Measurements from ENCODE around the gene GLUD2. TPM values are rescaled to one million over a fixed set of nuclear protein-coding genes. Genes with fewer than 3 reads are reported as not detected.

GLUD2 gene
- total and polyA plus RNA-seq, 9 donors: 0.22 to 1.4 (median 0.60) TPM

GRCh38 chrX:121030083-121030482 lies 17.3 kb upstream of the GLUD2 start:
- no peaks in the 10 kb centered on the region for H3K27me3 ChIP-seq
- no peaks in the 10 kb centered on the region for H3K9me3 ChIP-seq
- H3K36me3 ChIP-seq: no peaks in the 10 kb centered on the region
- H3K27ac ChIP-seq: no peak overlapping the region
- DNase-seq: no peak
- 78 to 85% (median 84%) methylated on average over 4 of the region's 4 CpGs for WGBS, 3 donors
- intact Hi-C loops (cut with DNase I): no loop called here
- no peaks in the 10 kb centered on the region for H3K4me1 ChIP-seq (ENCODE audit: insufficient read depth)
- TF ChIP-seq POLR2A (IDR thresholded peaks at IDR 0.05): no peak
- no peak for TF ChIP-seq EP300 (IDR thresholded peaks at IDR 0.05)
- no peak for TF ChIP-seq CTCF (IDR thresholded peaks at IDR 0.05)
- H3K4me3 ChIP-seq: no peak overlapping the region

GRCh38 chrX:121032531-121032930 lies 14.9 kb upstream of the GLUD2 start:
- 33 to 47% (median 46%) methylated on average over 2 of the region's 2 CpGs for WGBS, 3 donors

GRCh38 chrX:121036137-121036536 lies 11.3 kb upstream of the GLUD2 start:
- Histone ChIP-seq H3K9me3 (no peaks in the 10 kb centered on the region), H3K27me3 (no peaks in the 10 kb centered on the region), H3K36me3 (no peaks in the 10 kb centered on the region), H3K4me1 (ENCODE audit: insufficient read depth) (no peaks in the 10 kb centered on the region), H3K4me3 (no peak overlapping the region), H3K27ac (no peak overlapping the region)
- intact Hi-C loops (cut with DNase I): no loop called here
- WGBS, 3 donors: 18 to 38% (median 27%) methylated on average over 3 of the region's 3 CpGs
- no peak for TF ChIP-seq CTCF (IDR thresholded peaks at IDR 0.05)
- TF ChIP-seq EP300 (IDR thresholded peaks at IDR 0.05): no peak
- no peak for TF ChIP-seq POLR2A (IDR thresholded peaks at IDR 0.05)
- DNase-seq: no peak

More at GRCh38 chrX:121032531-121032930, 14.9 kb upstream of the GLUD2 start:
- Histone ChIP-seq H3K4me1 (ENCODE audit: insufficient read depth) (no peaks in the 10 kb centered on the region), H3K36me3 (no peaks in the 10 kb centered on the region), H3K27me3 (no peaks in the 10 kb centered on the region), H3K4me3 (no peak overlapping the region), H3K27ac (no peak overlapping the region), H3K9me3 (no peaks in the 10 kb centered on the region)
- no peak for DNase-seq
- intact Hi-C loops (cut with DNase I): no loop called here
- TF ChIP-seq CTCF (IDR thresholded peaks at IDR 0.05) (no peak), POLR2A (IDR thresholded peaks at IDR 0.05) (no peak), EP300 (IDR thresholded peaks at IDR 0.05) (no peak)

- no peaks in the 10 kb centered on the region for H3K27me3 ChIP-seq
- no peaks in the 10 kb centered on the region for H3K4me1 ChIP-seq (ENCODE audit: insufficient read depth)
- no peak overlapping the region for H3K4me3 ChIP-seq
- no peak for DNase-seq
- intact Hi-C loops (cut with DNase I): no loop called here
- H3K9me3 ChIP-seq: no peaks in the 10 kb centered on the region
- H3K36me3 ChIP-seq: no peaks in the 10 kb centered on the region
- no peak overlapping the region for H3K27ac ChIP-seq
- 44 to 56% (median 46%) methylated on average over 4 of the region's 4 CpGs for WGBS, 3 donors
- no peak for TF ChIP-seq EP300 (IDR thresholded peaks at IDR 0.05)
These were observed 10.5 kb upstream of the GLUD2 start for GRCh38 chrX:121036951-121037350.

DNA sequence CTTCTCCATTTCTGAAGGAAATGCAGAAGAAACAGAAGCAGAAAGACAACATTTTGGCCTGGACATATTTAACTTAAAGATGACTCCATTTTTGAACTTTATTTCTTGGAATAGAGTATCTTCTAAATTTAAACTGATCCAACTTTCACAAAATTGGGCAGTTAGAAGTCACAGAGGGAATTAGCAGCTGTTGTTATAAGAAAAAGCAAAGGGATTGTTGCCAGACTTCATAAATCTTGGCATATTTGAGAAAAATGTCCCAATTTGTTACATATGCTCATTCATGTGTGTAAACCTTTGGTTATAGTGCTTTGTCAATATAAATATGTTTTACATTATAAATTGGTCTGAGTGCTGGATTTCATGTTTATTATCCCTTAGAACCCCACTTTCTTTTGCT lies 3.4 kb downstream of the GLUD2 start:
- Histone ChIP-seq H3K9me3 (no peaks in the 10 kb centered on the region), H3K27me3 (no peaks in the 10 kb centered on the region), H3K4me3 (no peak overlapping the region), H3K27ac (no peak overlapping the region), H3K36me3 (no peaks in the 10 kb centered on the region), H3K4me1 (ENCODE audit: insufficient read depth) (no peaks in the 10 kb centered on the region)
- no peak for DNase-seq
- intact Hi-C loops (cut with DNase I): no loop called here
- TF ChIP-seq POLR2A (IDR thresholded peaks at IDR 0.05): no peak

DNA sequence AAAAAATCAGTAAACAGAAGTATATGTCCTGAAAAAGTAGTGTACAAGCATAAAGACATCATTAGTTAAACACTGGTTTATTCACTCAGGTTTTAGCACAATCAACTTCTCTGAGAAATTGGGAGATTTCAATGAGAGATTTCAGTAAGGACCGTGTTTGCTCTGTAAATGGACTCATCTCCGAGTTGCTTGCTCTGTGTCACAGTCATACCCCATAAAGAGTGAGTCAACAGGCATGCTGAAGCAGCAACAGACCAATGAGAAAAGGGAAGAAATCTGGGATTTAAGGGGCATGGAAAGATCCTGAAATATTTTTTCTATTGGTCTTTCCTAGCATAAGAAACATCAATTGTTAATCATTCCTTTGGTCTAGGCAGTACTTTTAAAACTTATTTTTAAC lies 4.7 kb downstream of the GLUD2 start:
- TF ChIP-seq POLR2A (IDR thresholded peaks at IDR 0.05): no peak
- no peak for TF ChIP-seq CTCF (IDR thresholded peaks at IDR 0.05)
- TF ChIP-seq EP300 (IDR thresholded peaks at IDR 0.05): no peak
- intact Hi-C loops (cut with DNase I): no loop called here

More for the DNA sequence above, 4.7 kb downstream of the GLUD2 start:
- H3K27me3 ChIP-seq: no peaks in the 10 kb centered on the region
- 65 to 79% (median 67%) methylated on average over 2 of the region's 2 CpGs for WGBS, 3 donors
- no peaks in the 10 kb centered on the region for H3K36me3 ChIP-seq
- no peak overlapping the region for H3K27ac ChIP-seq
- no peak overlapping the region for H3K4me3 ChIP-seq
- no peak for DNase-seq
- H3K4me1 ChIP-seq (ENCODE audit: insufficient read depth): no peaks in the 10 kb centered on the region
- H3K9me3 ChIP-seq: no peaks in the 10 kb centered on the region
